ENCODE data around the gene PCDHGA11. TPM values are rescaled to one million over a fixed set of nuclear protein-coding genes. Genes with fewer than 3 reads are reported as not detected.
"Not testable (repeated sequence)": the region's sequence is repeated elsewhere in the genome, so short reads cannot be mapped to it uniquely, and the experiment has no call there.

Gene PCDHGA11
- total RNA-seq, 4 donors from 2014 or later, result 3.1 to 12.1 (median 5.3) TPM

DNA sequence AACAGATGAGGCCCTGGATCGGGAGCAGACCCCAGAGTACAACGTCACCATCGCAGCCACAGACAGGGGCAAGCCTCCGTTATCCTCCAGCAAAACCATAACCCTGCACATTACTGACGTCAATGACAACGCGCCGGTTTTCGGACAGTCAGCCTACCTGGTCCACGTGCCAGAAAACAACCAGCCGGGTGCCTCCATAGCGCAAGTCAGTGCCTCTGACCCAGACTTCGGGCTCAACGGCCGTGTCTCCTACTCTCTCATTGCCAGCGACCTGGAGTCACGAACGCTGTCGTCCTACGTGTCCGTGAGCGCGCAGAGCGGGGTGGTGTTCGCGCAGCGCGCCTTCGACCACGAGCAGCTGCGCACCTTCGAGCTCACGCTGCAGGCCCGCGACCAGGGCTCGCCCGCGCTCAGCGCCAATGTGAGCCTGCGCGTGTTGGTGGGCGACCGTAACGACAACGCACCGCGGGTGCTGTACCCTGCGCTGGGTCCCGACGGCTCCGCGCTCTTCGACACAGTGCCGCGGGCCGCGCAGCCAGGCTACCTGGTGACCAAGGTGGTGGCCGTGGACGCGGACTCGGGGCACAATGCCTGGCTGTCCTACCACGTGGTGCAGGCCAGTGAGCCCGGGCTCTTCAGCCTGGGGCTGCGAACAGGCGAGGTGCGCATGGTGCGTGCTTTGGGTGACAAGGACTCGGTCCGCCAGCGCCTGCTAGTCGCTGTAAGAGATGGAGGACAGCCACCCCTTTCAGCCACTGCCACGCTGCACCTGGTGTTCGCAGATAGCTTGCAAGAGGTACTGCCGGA lies 1.6 kb upstream of the PCDHGA11 start:
- ATAC-seq (ENCODE audit: low FRiP score) (no peak), DNase-seq (ENCODE audit: low spot score) (no peak)
- TF ChIP-seq CTCF (IDR thresholded peaks at IDR 0.05), result no peak

DNA sequence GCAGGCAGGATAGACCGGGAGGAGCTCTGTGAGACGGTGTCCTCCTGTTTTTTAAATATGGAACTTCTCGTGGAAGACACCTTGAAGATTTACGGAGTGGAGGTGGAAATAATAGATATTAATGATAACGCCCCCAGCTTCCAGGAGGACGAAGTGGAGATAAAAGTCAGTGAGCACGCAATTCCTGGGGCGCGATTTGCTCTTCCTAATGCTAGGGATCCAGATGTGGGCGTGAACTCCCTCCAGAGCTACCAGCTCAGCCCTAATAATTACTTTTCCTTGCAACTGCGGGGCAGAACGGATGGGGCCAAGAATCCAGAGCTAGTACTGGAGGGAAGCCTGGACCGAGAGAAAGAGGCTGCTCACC lies 621 bp downstream of the PCDHGA11 start:
- TF ChIP-seq CTCF (IDR thresholded peaks at IDR 0.05), result no peak
- DNase-seq (ENCODE audit: low spot score) (no peak), ATAC-seq (ENCODE audit: low FRiP score) (no peak)

- no peak for TF ChIP-seq CTCF (IDR thresholded peaks at IDR 0.05)
- DNase-seq (ENCODE audit: low spot score) (no peak), ATAC-seq (ENCODE audit: low FRiP score) (no peak)
Measured at GRCh38 chr5:141422742-141423291, 2.0 kb downstream of the PCDHGA11 start.

DNA sequence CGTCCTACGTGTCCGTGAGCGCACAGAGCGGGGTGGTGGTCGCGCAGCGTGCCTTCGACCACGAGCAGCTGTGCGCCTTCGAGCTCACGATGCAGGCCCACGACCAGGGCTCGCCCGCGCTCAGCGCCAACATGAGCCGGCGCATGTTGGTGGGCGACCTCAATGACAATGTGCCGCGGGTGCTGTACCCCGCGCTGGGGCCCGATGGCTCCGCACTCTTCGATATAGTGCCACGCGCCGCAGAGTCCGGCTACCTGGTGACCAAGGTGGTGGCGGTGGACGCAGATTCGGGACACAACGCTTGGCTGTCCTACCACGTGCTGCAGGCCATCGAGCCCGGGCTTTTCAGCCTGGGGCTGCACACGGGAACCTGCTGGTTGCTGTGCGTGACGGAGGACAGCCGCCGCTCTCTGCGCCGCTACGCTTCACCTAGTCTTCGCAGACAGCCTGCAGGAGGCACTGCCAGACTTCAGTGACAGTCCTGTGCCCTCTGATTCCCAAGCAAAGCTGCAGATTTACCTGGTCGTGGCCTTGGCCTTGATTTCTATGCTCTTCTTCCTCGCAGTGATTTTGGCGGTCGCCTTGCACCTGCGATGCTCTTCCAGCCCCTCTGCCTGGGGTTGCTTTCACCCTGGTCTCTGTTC lies 7.1 kb downstream of the PCDHGA11 start:
- ATAC-seq (ENCODE audit: low FRiP score) (no peak), DNase-seq (ENCODE audit: low spot score) (no peak)
- no peak for TF ChIP-seq CTCF (IDR thresholded peaks at IDR 0.05)

- DNase-seq (ENCODE audit: low spot score) (no peak), ATAC-seq (ENCODE audit: low FRiP score) (peak; percentile 83)
- no peak for TF ChIP-seq CTCF (IDR thresholded peaks at IDR 0.05)
Measured at GRCh38 chr5:141430332-141431113, 9.7 kb downstream of the PCDHGA11 start, which contains the start of gene PCDHGA12. Gene PCDHGA12, plus strand, starts transcription at chr5:141430507. Its CDS starts 253 bp downstream, at chr5:141430760.

DNA sequence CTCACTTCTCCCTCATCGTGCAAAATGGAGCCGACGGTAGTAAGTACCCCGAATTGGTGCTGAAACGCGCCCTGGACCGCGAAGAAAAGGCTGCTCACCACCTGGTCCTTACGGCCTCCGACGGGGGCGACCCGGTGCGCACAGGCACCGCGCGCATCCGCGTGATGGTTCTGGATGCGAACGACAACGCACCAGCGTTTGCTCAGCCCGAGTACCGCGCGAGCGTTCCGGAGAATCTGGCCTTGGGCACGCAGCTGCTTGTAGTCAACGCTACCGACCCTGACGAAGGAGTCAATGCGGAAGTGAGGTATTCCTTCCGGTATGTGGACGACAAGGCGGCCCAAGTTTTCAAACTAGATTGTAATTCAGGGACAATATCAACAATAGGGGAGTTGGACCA lies 10.4 kb downstream of the PCDHGA11 start:
- DNase-seq (ENCODE audit: low spot score), result no peak
- peak; percentile 51 for ATAC-seq (ENCODE audit: low FRiP score)
- TF ChIP-seq CTCF (IDR thresholded peaks at IDR 0.05), result no peak

GRCh38 chr5:141432308-141432707 lies 11.5 kb downstream of the PCDHGA11 start:
- ATAC-seq (ENCODE audit: low FRiP score); DNase-seq (ENCODE audit: low spot score): not testable (repeated sequence)

DNA sequence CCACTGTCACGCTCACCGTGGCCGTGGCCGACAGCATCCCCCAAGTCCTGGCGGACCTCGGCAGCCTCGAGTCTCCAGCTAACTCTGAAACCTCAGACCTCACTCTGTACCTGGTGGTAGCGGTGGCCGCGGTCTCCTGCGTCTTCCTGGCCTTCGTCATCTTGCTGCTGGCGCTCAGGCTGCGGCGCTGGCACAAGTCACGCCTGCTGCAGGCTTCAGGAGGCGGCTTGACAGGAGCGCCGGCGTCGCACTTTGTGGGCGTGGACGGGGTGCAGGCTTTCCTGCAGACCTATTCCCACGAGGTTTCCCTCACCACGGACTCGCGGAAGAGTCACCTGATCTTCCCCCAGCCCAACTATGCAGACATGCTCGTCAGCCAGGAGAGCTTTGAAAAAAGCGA lies 11.9 kb downstream of the PCDHGA11 start:
- not testable (repeated sequence) for DNase-seq (ENCODE audit: low spot score); ATAC-seq (ENCODE audit: low FRiP score)

Measured in omental fat pad (tissue), 4 donors.